Tibial nerve (tissue), 4 donors: ENCODE data around the gene PLOD3. TPM values are rescaled to one million over a fixed set of nuclear protein-coding genes. Genes with fewer than 3 reads are reported as not detected.

Experiments used
- DNase-seq, 2 donors: peaks; one replicate each; pipeline ENCODE4 v3.0.0-alpha.2; 2019; ENCODE audit warnings: low spot score in 2 of 2
- H3K27ac ChIP-seq, 4 donors: fragments of 200-600 bp; sonication (generic) in 3 of 4; one replicate each; pipeline ENCODE4 v1.5.1; 2017 to 2019; ENCODE audit warnings: mild to moderate bottlenecking in 1 of 4
- H3K27me3 ChIP-seq, 2 donors: fragments of 200-600 bp; sonication (generic) in 1 of 2; one replicate each; pipeline versions ENCODE4 v1.5.1 to v1.6.0; 2017 to 2019
- H3K36me3 ChIP-seq, 3 donors: fragments of 200-600 bp; sonication (generic); one replicate each; pipeline ENCODE4 v1.5.1; 2018 to 2019
- H3K4me1 ChIP-seq, 4 donors: fragments of 200-600 bp; sonication (generic) in 3 of 4; one replicate each; pipeline ENCODE4 v1.5.1; 2017 to 2019
- H3K4me3 ChIP-seq, 4 donors: fragments of 200-600 bp; sonication (generic) in 3 of 4; one replicate each; pipeline ENCODE4 v1.5.1; 2017 to 2019; ENCODE audit warnings: mild to moderate bottlenecking in 1 of 4, moderate library complexity in 1 of 4
- H3K9me3 ChIP-seq, 4 donors: fragments of 200-600 bp; sonication (generic) in 3 of 4; one replicate each; pipeline ENCODE4 v1.5.1; 2017 to 2019
- CTCF ChIP-seq, 5 experiments: fragments of 200-600 bp in 3 of 5; fragments of 450-650 bp in 2 of 5; sonication (generic) in 3 of 5; IDR thresholded peaks; one replicate each; pipeline ENCODE4 v1.5.1; 2016 to 2019; ENCODE audit warnings: antibody characterized with exemption in 5 of 5, mild to moderate bottlenecking in 3 of 5, moderate library complexity in 2 of 5
- EP300 ChIP-seq, 2 donors: sonication (generic); formaldehyde crosslinking; IDR thresholded peaks; one replicate each; pipeline ENCODE4 v1.6.1; 2017; ENCODE audit warnings: antibody characterized with exemption in 2 of 2, mild to moderate bottlenecking in 1 of 2
- POLR2A ChIP-seq, 2 donors: fragments of 450-650 bp; IDR thresholded peaks; one replicate each; pipeline ENCODE4 v1.6.1; 2017; ENCODE audit warnings: antibody characterized with exemption in 2 of 2, mild to moderate bottlenecking in 2 of 2, moderate library complexity in 2 of 2
- WGBS, 2 donors: methylation state at CpG; one replicate each; pipeline ENCODE4 v1.1.5; 2018; 5-methylcytosine and 5-hydroxymethylcytosine counted together
- small RNA-seq: library from RNA; depleted of rRNA; stranded (forward); fragments of <200 nt; gene quantifications from one replicate; pipeline ENCODE3, GENCODE V24; 2016
- total RNA-seq, 4 donors: library from RNA; depleted of rRNA; stranded (reverse); fragments of >200 nt; gene quantifications; one replicate each; pipeline ENCODE4 v1.1.0, GENCODE V29; 2016

The PLOD3 gene
- total RNA-seq, 4 donors from 2014 or later = 42.8 to 82.2 (median 57.8) TPM

GRCh38 chr7:101156277-101156676 lies 61.1 kb downstream of the PLOD3 start:
- H3K4me1 ChIP-seq = peaks cover 0 to 16% (median 9%) of the 10 kb centered on the region in 4 donors
- TF ChIP-seq EP300 (IDR thresholded peaks at IDR 0.05) = no peak
- no peak for TF ChIP-seq CTCF (IDR thresholded peaks at IDR 0.05)
- no peak for TF ChIP-seq POLR2A (IDR thresholded peaks at IDR 0.05)
- H3K9me3 ChIP-seq = no peaks in the 10 kb centered on the region
- 76 to 78% methylated on average over 6 of the region's 6 CpGs for WGBS, 2 donors
- no peak overlapping the region for H3K4me3 ChIP-seq
- peaks cover 0 to 16% of the 10 kb centered on the region in 2 donors for H3K27me3 ChIP-seq
- DNase-seq = no peak
- H3K36me3 ChIP-seq = peaks cover 3 to 49% (median 6%) of the 10 kb centered on the region in 3 donors
- H3K27ac ChIP-seq = no peak overlapping the region

Small RNAs within 50 kb of the gene (small RNA-seq; reads per million reads assigned to genes)
- not detected for gene MIR4653

Other genes with a start within 250 kb of the PLOD3 start
- not detected for gene MUC12, start 248.0 kb downstream of the PLOD3 start, total RNA-seq
- not detected for gene MUC17, start 197.5 kb downstream of the PLOD3 start, total RNA-seq
- gene TRIM56, start 132.1 kb downstream of the PLOD3 start, total RNA-seq = 10 to 100 TPM; 18.6 to 32.4 (median 29.5) TPM
- gene SERPINE1, start 90.5 kb downstream of the PLOD3 start, total RNA-seq = 10 to 100 TPM in 2 of 4 donors, 1 to 10 TPM in 2; 3.3 to 13.9 (median 8.1) TPM
- 10 to 100 TPM; 14.5 to 35.4 (median 22.7) TPM for gene AP1S1, start 63.1 kb downstream of the PLOD3 start, total RNA-seq
- gene VGF, start 52.0 kb downstream of the PLOD3 start, total RNA-seq = 1 to 10 TPM in 1 of 4 donors, not detected in 3; 1.0 TPM
- not detected for gene NAT16, start 37.3 kb downstream of the PLOD3 start, total RNA-seq
- not detected for gene MOGAT3, start 16.5 kb downstream of the PLOD3 start, total RNA-seq
- 100 to 1,000 TPM in 2 of 4 donors, 10 to 100 TPM in 2; 90.5 to 113 (median 99.3) TPM for gene ZNHIT1, start 584 bp upstream of the PLOD3 start, total RNA-seq
- 10 to 100 TPM; 12.0 to 34.8 (median 25.6) TPM for gene CLDN15, start 20.2 kb upstream of the PLOD3 start, total RNA-seq
- gene FIS1, start 27.5 kb upstream of the PLOD3 start, total RNA-seq = 100 to 1,000 TPM; 235 to 371 (median 348) TPM
- 10 to 100 TPM; 18.0 to 25.9 (median 20.6) TPM for gene IFT22, start 104.2 kb upstream of the PLOD3 start, total RNA-seq
- under 1 TPM in 3 of 4 donors, not detected in 1; 0.20 to 0.30 (median 0.21) TPM for gene COL26A1, start 145.3 kb upstream of the PLOD3 start, total RNA-seq